ENCODE data around the gene C19orf25. TPM values are rescaled to one million over a fixed set of nuclear protein-coding genes. Genes with fewer than 3 reads are reported as not detected.
A peak's percentile ranks its signal among the peaks of the same experiment; 100 is the strongest.

Gene C19orf25
- total and polyA plus RNA-seq, 2 of the 13 experiments (the other 11 are each of a cell fraction or from before 2014, with no cell fraction given): 14.2 to 32.4 TPM

- TF ChIP-seq ZNF83 (CRISPR knock-in tag; IDR thresholded peaks at IDR 0.05; ENCODE audit: borderline replicate concordance) (0 out of 2 replicates have a peak, but pooled peaks have one; percentile 36), ZSCAN20 (CRISPR knock-in tag; IDR thresholded peaks at IDR 0.05; ENCODE audit: borderline replicate concordance) (no peak), CAMTA2 (CRISPR knock-in tag; IDR thresholded peaks at IDR 0.05; ENCODE audit: borderline replicate concordance) (no peak), NR2F1 (CRISPR knock-in tag; IDR thresholded peaks at IDR 0.05) (peak in 1 of 2 experiments; percentile 24; a peak in 1 of 4 replicates), CBX5 (CRISPR knock-in tag; IDR thresholded peaks at IDR 0.05; ENCODE audit: borderline replicate concordance) (peak; percentile 38; the same call in 1 of the 2 replicates), ZBTB8A (CRISPR knock-in tag; IDR thresholded peaks at IDR 0.05; ENCODE audit: borderline replicate concordance, low read depth) (no peak), ARHGAP35 (CRISPR knock-in tag; IDR thresholded peaks at IDR 0.05; ENCODE audit: borderline replicate concordance) (no peak), SUZ12 (IDR thresholded peaks at IDR 0.05; ENCODE audit: low read depth, low read length) (peak; percentile 33; the same call in 1 of the 2 replicates), GRHL1 (CRISPR knock-in tag; conservative IDR thresholded peaks at IDR 0.05) (no peak), SP5 (CRISPR knock-in tag; IDR thresholded peaks at IDR 0.05; ENCODE audit: borderline replicate concordance, low read depth) (peak; percentile 48), ZXDC (CRISPR knock-in tag; IDR thresholded peaks at IDR 0.05) (no peak; the same call in 1 of the 2 replicates), ZFP36L1 (CRISPR knock-in tag; IDR thresholded peaks at IDR 0.05) (no peak), BHLHE40 (IDR thresholded peaks at IDR 0.05; ENCODE audit: low read length) (peak; percentile 42; the same call in 1 of the 2 replicates), TAF15 (IDR thresholded peaks at IDR 0.05; ENCODE audit: low read depth, low read length, poor library complexity, severe bottlenecking) (no peak), LRRFIP1 (CRISPR knock-in tag; conservative IDR thresholded peaks at IDR 0.05) (no peak), SNAI1 (CRISPR knock-in tag; IDR thresholded peaks at IDR 0.05; ENCODE audit: borderline replicate concordance) (no peak), NAIF1 (CRISPR knock-in tag; IDR thresholded peaks at IDR 0.05; ENCODE audit: borderline replicate concordance) (peak; percentile 66; the same call in 1 of the 2 replicates), SIN3A (IDR thresholded peaks at IDR 0.05; ENCODE audit: borderline replicate concordance, low read depth, low read length) (peak; percentile 93; the same call in 1 of the 2 replicates), GATA4 (IDR thresholded peaks at IDR 0.05; ENCODE audit: borderline replicate concordance, low read depth) (no peak), NFATC3 (CRISPR knock-in tag; IDR thresholded peaks at IDR 0.05) (no peak)
Observed at GRCh38 chr19:1490311-1491113, 11.5 kb upstream of the C19orf25 start, which contains the start of gene PCSK4 (continued).
